Transverse colon (tissue), 4 donors: Measurements from ENCODE around the gene LGR5. TPM values are rescaled to one million over a fixed set of nuclear protein-coding genes. Genes with fewer than 3 reads are reported as not detected.

Experiments used
- DNase-seq: peaks from one replicate; pipeline ENCODE4 v3.0.0-alpha.2; 2019
- H3K27ac ChIP-seq, 4 donors: fragments of 200-600 bp; sonication (generic); 2 replicates each; pipeline ENCODE4 v1.5.1; 2016 to 2018; ENCODE audit warnings: inconsistent platforms in 4 of 4
- H3K27me3 ChIP-seq: fragments of 200-600 bp; sonication (generic); 2 replicates; pipeline ENCODE4 v1.5.1; 2017; ENCODE audit warnings: inconsistent platforms
- H3K36me3 ChIP-seq, 4 donors: fragments of 200-600 bp; sonication (generic); 2 replicates each; pipeline ENCODE4 v1.5.1; 2017 to 2019; ENCODE audit warnings: inconsistent platforms in 4 of 4
- H3K4me1 ChIP-seq, 4 donors: fragments of 200-600 bp; sonication (generic); 2 replicates each; pipeline ENCODE4 v1.5.1; 2017 to 2020; ENCODE audit warnings: inconsistent platforms in 4 of 4
- H3K4me3 ChIP-seq, 4 donors: fragments of 200-600 bp; sonication (generic); 1 replicate in 1 of 4; 2 replicates in 3 of 4; pipeline versions ENCODE4 v1.5.1 to v1.6.1; 2017 to 2019; ENCODE audit warnings: inconsistent platforms in 4 of 4
- H3K9me3 ChIP-seq, 2 donors: fragments of 200-600 bp; sonication (generic); 2 replicates each; pipeline ENCODE4 v1.5.1; 2017 to 2019; ENCODE audit warnings: inconsistent platforms in 2 of 2
- CTCF ChIP-seq, 5 experiments: fragments of 200-600 bp in 3 of 5; fragments of 450-650 bp in 2 of 5; sonication (generic) in 3 of 5; IDR thresholded peaks; 1 replicate in 2 of 5; 2 replicates in 3 of 5; pipeline ENCODE4 v1.5.1; 2016 to 2017; ENCODE audit warnings: antibody characterized with exemption in 5 of 5, inconsistent platforms in 3 of 5, mild to moderate bottlenecking in 2 of 5, moderate library complexity in 1 of 5
- EP300 ChIP-seq: sonication (generic); formaldehyde crosslinking; IDR thresholded peaks from one replicate; pipeline ENCODE4 v1.6.1; 2017; ENCODE audit warnings: antibody characterized with exemption, low read depth
- POLR2A ChIP-seq: fragments of 450-650 bp; IDR thresholded peaks from one replicate; pipeline ENCODE4 v1.6.1; 2016; ENCODE audit warnings: antibody characterized with exemption, mild to moderate bottlenecking, moderate library complexity
- POLR2AphosphoS5 ChIP-seq, 3 donors: sonication (generic); formaldehyde crosslinking; IDR thresholded peaks; one replicate each; pipeline ENCODE4 v1.6.1; 2016; ENCODE audit warnings: antibody characterized with exemption in 3 of 3
- WGBS, 2 donors: methylation state at CpG; one replicate each; pipeline ENCODE4 v1.1.5; 2018; ENCODE audit warnings: low coverage in 1 of 2; 5-methylcytosine and 5-hydroxymethylcytosine counted together
- in situ Hi-C, 4 donors: fragments of 200-750 bp; cut with MboI; loops; one replicate each; pipeline versions ENCODE4 v1.15.0 to v1.15.1; 2017; ENCODE audit warnings: low sequenced_read_pairs in 3 of 4, low pct_ligation_motif_present in 1 of 4, low pct_unique_long_range_greater_than_20kb in 1 of 4
- intact Hi-C: fragments of 100-400 bp; cut with DNase I; formaldehyde crosslinking; loops from one replicate; pipeline ENCODE4 v1.15.1; 2023; ENCODE audit warnings: low total_unique reads
- total RNA-seq, 4 donors: library from RNA; depleted of rRNA; stranded (reverse); fragments of >200 nt; gene quantifications; one replicate each; pipeline ENCODE4 v1.1.0, GENCODE V29; 2016

LGR5 gene
- total RNA-seq, 4 donors from 2014 or later, result 0.37 to 4.8 (median 1.0) TPM

GRCh38 chr12:71536279-71536938 lies 96.8 kb downstream of the LGR5 start:
- no peak for DNase-seq
- no peaks in the 10 kb centered on the region for H3K4me1 ChIP-seq
- no peak for TF ChIP-seq EP300
- no peak for TF ChIP-seq POLR2AphosphoS5 (IDR thresholded peaks at IDR 0.05)
- no peak for TF ChIP-seq POLR2A
- TF ChIP-seq CTCF (IDR thresholded peaks at IDR 0.05), result no peak
- intact Hi-C loops, result no loop called here
- H3K36me3 ChIP-seq, result no peaks in the 10 kb centered on the region
- H3K27me3 ChIP-seq, result no peaks in the 10 kb centered on the region
- no peak overlapping the region for H3K4me3 ChIP-seq
- in situ Hi-C loops, result no loop called here
- H3K9me3 ChIP-seq, result no peaks in the 10 kb centered on the region
- no peak overlapping the region for H3K27ac ChIP-seq
- WGBS, 2 donors, result 72 to 74% methylated on average over 2 of the region's 2 CpGs

- H3K4me3 ChIP-seq, result no peak overlapping the region
- no peaks in the 10 kb centered on the region for H3K27me3 ChIP-seq
- H3K9me3 ChIP-seq, result no peaks in the 10 kb centered on the region
- H3K4me1 ChIP-seq, result no peaks in the 10 kb centered on the region
- in situ Hi-C loops, result no loop called here
- 71 to 82% methylated on average over 3 of the region's 3 CpGs for WGBS, 2 donors
- no peak for DNase-seq
- TF ChIP-seq POLR2AphosphoS5 (IDR thresholded peaks at IDR 0.05) (no peak), CTCF (IDR thresholded peaks at IDR 0.05) (no peak), POLR2A (no peak), EP300 (no peak)
- no peaks in the 10 kb centered on the region for H3K36me3 ChIP-seq
- intact Hi-C loops, result no loop called here
- no peak overlapping the region for H3K27ac ChIP-seq
Measured at GRCh38 chr12:71536939-71537622, 97.5 kb downstream of the LGR5 start.

GRCh38 chr12:71538807-71539206 lies 99.2 kb downstream of the LGR5 start:
- intact Hi-C loops (no loop called here), in situ Hi-C loops (no loop called here)
- Histone ChIP-seq H3K4me1 (no peaks in the 10 kb centered on the region), H3K36me3 (no peaks in the 10 kb centered on the region), H3K27ac (no peak overlapping the region), H3K9me3 (no peaks in the 10 kb centered on the region), H3K4me3 (no peak overlapping the region), H3K27me3 (no peaks in the 10 kb centered on the region)
- no peak for DNase-seq
- no peak for TF ChIP-seq POLR2A
- TF ChIP-seq EP300, result no peak
- no peak for TF ChIP-seq POLR2AphosphoS5 (IDR thresholded peaks at IDR 0.05)
- no peak for TF ChIP-seq CTCF (IDR thresholded peaks at IDR 0.05)
- WGBS, 2 donors, result 81 to 89% methylated on average over 3 of the region's 3 CpGs

- WGBS, 2 donors, result 65% methylated on average over 1 of the region's 1 CpG; no CpG with 5 or more reads in 1 of the 2 donors
- Histone ChIP-seq H3K36me3 (no peaks in the 10 kb centered on the region), H3K4me1 (no peaks in the 10 kb centered on the region), H3K27ac (no peak overlapping the region), H3K9me3 (no peaks in the 10 kb centered on the region), H3K27me3 (no peaks in the 10 kb centered on the region), H3K4me3 (no peak overlapping the region)
- intact Hi-C loops (no loop called here), in situ Hi-C loops (no loop called here)
- TF ChIP-seq POLR2A (no peak), EP300 (no peak), CTCF (IDR thresholded peaks at IDR 0.05) (no peak), POLR2AphosphoS5 (IDR thresholded peaks at IDR 0.05) (no peak)
- DNase-seq, result no peak
Measured at GRCh38 chr12:71541583-71541982, 102.0 kb downstream of the LGR5 start.
